NCI-H1092 treated with DMSO at 0.1 percent for 48 hours (cell line): ENCODE results near the gene ARAP3.

Source experiments
- DNase-seq: peaks from one replicate; lab custom pipeline; 2025; lab: John Stamatoyannopoulos, UW

ARAP3 gene

DNA sequence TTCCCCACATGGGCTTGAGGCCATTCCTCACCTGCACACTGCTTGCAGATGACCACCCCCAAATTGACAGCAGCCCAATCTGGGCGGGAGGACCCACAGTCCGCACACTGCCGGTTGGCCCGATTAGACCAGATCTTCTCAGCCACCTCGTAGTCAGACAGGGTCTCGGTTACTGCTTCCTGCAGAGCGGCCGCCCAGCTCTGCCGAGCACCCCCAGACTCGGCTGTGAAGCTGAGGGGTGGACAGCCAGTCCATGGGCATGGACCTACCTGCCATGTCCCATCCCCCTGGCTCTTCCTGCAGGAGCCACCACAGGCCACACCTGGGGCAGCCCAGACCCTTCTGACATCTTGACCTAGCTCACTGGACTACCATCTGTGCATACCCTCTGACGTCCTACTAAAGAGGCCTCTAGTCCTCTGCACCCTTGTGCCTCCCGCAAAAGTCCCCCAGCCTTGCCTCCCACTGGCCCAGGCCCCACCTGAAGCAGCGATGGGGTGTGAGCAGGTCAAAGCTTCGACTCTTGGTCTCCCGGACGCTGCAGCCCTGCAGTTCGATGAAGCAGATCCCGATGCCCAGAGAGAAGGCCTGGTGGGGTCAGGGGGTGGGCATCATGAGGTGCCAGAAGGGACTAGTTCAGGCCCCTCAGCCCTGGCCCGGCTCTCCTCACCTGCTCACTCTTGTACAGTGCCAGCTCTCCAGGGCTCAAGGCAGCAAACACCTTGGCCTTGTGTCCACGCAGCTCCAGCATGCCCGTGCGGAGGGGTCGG, 9.8 kb downstream of the ARAP3 start:
- no peak for DNase-seq

DNA sequence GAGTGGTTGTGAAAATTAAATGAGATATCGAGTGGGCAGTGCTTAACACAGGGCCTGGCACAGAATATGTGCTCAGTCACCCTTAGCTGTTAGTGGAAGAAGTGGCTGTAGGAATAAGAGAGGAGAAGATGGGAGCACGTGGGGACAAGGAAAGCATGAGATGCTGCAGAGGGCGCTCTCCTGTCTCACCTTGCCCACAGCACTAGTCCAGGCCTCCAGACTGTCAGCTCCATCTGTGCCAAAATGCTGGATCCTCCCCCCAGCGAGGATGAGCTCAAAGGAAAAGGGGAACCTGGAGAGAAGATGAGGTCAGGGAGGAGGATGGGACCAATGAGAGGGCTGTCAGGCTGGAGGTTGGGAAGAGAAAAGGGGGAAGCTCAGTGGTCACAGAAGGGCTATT, 12.5 kb downstream of the ARAP3 start:
- no peak for DNase-seq

DNA sequence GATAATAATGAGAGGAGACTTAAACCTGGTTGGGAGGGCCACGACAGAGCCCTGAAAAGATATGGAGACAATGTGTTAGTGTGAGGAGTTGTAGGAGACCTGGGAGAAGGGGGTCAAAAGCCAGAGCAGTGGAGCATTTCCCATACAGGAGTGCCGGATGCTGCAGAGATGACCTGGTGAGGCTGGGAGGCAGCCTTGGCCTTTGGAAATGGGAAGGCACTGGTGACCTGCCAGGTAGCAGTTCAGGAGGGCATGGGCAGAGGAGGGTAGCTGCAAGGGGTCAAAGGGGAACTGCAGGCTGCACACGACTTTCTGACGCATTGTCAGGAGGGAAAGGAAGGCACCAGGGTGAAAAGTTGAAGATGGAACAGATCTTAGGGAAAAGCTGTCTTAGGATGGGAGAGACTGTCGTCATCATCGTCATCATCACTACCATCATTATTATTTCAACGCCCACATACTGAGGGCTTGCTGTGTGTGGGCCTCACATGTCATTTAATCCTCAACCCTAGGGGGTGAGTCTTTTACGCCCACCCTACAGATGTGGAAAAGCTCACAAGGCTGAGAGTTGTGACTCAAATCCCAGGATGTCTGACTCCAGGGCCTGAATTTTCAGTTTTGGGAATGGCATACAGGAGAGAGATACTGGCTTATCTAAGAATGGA, 13.3 kb downstream of the ARAP3 start:
- no peak for DNase-seq

DNA sequence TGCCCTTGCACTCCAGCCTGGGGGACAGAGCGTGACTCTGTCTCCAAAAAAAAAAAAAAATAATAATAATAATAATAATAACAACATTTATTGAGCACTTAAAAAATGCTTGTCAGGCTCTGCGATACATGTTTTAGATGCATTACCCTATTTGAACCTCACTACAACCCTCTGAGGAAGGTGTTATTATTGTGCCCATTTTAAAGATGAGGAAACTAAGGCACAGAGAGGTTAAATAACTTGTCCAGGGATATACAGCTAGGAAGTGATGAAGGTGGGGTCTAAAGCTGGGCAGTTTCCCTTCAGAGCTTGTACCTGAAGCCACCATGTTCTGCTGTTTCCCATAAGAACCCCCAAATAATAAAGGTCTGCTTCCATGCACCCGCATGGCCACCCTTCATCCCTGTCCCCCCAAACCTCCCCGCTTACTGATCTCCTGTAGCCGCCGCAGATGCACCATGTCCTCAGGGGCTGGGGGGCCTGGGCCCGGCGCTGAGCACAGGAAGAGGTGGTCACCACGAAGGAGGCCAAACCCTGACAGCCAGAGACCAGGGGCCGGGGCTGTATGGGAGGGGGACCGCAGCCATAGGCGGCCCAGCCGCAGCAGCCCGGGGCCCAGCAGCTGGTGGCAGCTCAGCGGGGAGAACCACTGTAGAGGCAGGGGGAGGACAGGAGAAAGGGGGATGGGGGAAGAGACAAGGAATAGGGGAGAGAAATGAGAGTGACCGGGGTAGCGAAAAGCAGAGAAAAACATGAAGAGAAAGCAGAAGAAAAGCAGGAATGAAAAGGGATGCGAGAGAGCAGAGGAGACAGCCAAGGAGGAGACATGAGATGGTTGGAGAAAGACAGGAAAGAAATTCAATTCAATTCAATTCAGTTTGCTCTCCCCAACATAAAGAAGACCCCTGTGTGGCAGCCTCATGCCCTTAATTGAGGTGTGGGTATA, 15.8 kb downstream of the ARAP3 start:
- DNase-seq: no peak

DNA sequence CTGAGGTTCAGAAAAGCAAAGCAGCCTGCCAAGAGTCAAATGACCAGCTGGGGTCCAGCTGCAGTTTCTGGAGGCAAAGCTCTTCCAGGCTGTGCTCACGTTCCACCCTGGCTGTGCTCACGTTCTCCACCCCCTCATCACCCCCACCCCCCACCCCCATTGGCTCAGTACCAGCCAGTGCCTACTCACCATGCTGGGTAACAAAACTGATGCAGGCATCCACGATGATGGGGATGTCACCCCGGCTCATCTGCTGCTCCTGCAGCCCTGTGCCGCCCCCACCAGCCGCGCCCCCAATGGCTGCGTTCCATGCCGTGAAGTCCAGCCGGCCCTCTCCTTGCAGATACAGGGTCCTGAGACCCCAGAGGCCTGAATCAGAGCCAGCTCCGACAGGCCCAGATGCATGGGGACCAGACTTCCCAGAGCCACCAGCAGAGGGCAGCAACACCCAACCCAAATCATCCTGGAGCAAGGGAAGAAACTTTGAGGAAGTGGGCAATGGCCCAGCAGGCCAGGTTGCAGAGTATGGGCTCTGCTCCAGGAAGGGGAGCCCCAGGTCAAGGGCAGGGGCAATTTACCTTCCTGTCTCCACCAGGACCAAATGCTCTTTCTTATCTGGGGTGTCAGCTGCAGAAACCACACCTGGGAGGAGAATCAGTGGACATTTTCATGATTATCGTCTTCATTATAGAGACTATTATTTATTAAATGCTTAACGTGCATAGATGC, 17.1 kb downstream of the ARAP3 start:
- peak; percentile 23 for DNase-seq

DNA sequence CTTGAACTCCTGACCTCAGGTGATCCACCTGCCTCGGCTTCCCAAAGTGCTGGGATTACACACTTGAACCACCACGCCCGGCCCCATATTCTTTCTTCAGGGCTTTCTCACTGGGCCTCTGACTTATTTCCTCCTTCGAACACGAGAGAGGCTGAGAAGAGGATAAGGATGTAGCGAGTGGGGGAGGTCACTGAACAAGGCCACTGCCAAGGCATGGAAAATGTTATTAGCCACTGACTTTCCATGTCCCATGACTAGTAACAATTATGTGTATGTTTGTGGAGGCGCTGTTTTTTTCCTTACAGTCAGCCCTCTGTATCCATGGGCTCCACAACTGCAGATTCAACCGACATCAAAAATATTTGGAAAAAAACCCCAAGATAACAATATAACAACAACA, 18.5 kb downstream of the ARAP3 start:
- DNase-seq: no peak

DNA sequence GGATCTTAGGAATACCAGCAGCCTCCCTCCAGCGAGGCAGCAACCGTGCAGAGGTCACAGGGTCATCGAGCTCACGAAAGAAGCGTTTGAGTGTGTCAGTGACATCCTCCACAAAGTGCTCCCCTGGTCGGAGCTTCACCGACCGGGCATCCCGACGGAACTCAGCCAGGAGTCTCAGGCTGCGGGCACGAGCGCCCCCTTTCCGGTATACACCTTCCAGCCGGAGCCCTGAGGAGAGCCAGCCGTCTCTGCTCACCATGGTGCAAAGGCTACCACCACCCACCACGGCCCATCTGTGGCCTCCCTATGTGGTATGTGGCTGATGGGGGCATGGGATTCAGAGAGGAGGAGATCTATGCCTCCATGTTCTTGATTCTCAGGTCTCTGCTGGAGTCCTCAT, 20.0 kb downstream of the ARAP3 start:
- no peak for DNase-seq

DNA sequence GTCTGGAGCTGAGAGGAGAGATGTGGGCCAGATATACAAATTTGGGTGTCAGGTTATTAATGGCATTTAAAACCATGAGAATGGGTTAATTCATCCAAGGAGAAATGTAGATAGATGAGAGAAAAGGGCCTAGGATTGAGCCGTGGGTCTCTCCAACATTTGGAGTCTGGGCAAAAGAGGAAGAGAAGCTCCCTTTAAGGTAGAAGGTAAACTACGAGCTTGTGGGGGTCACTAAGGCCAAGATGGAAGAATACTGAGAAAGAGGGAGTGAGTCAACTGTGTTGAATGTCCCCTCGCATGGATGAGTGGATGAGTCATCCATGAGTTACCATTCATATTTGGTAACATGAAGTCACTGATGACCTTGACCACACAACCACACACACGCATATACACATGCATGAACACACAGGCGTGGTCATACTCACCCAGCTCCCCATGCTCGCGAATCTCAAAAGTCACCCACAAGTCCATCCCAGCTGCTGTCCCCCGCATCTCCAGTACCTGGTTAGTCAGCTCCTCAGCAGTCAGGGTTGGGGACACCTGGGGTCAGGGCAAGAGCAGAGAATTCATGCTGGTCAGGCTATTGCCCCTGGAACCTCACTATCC, 24.0 kb downstream of the ARAP3 start:
- no peak for DNase-seq

DNA sequence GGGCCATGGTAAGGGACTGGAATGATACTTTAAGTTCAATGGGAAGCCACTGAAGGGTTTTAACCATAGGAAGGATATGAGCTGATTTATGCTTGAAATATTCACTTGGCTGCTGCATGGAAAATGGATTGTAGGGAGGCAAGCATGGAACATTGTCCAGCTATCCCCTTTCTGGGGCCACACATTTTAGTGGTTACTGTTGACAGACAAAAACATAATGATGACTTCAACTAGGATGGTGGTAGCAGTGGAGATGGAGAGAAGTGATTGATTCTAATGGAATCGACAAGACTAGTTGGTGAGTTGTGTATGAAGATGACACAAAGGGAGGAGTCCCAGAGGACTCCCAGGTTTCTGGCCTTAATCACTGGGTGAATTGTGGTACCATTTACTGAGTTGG, 24.6 kb downstream of the ARAP3 start:
- no peak for DNase-seq

DNA sequence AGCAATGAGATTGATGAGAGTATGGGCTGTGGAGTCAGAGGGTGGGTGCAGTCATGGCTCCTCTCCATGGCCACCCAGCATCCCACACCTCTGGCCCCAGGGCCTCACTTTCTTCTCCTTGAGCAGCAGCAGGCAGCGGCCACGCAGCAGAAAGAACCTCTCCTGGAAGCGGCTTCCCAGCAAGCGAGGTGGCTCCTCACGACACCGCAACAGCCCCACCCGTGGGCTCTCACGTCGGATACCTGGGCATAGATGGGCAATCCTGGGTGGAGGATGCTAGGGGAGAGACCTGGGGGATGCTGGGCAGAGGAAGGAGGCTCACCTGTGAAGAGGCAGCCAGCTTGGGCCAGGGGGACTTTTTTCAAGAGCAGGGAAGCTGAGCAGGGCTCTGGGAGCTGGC, 25.6 kb downstream of the ARAP3 start:
- no peak for DNase-seq

DNA sequence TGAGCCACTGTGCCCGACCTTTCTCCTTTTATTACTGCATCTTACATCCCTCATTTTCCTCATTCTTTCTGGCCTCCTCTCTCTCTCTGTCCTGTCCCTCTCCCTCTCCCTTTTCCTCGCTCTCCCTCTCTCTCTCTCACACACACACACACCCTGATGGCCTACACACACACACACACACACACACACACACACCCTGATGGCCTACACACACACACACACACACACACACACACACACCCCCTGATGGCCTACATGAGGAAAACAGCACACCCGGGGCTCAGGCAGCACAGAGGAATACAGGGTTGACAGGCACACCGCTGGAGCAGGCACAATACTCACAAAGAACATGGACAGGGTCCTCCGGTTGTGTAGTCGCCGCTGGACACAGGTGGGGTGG, 27.0 kb downstream of the ARAP3 start:
- DNase-seq: no peak

DNA sequence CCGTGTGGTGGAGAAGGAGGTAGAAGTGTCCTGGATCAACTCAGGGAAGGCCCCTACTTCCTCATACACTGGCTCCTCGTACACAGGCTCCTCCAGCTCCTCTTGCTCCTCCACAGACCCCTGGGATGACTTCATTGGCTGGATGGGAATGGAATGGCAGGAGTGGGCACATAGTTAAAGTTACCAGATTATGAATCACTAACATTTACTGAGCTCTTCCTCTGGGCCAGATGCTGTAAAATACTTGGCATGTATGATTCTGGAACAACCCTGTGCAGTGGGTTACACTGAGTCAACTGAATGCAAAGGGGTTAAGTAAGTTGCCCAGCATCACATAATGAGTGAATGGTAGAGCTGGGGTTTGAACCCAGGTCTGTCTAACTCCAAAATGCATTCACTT, 27.7 kb downstream of the ARAP3 start:
- DNase-seq: no peak

DNA sequence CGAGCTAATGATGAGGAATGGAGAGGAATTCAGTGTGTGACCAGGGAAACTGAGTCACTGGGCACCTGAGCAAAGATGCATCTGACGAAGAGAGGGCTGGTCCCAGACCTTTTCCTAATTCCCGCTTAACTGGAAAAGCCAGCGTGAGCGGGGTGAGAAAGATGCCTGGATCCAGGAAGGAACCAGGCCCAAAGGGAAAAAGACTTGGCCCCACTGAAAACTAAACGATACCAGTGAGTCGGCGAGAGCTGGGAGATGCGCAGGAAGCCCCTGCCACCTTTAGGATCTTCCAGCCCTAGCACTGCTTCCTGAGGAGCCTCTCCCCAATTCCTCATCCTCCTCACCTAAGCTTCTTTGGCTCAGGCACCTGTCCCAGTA, 30.3 kb downstream of the ARAP3 start:
- DNase-seq: no peak

DNA sequence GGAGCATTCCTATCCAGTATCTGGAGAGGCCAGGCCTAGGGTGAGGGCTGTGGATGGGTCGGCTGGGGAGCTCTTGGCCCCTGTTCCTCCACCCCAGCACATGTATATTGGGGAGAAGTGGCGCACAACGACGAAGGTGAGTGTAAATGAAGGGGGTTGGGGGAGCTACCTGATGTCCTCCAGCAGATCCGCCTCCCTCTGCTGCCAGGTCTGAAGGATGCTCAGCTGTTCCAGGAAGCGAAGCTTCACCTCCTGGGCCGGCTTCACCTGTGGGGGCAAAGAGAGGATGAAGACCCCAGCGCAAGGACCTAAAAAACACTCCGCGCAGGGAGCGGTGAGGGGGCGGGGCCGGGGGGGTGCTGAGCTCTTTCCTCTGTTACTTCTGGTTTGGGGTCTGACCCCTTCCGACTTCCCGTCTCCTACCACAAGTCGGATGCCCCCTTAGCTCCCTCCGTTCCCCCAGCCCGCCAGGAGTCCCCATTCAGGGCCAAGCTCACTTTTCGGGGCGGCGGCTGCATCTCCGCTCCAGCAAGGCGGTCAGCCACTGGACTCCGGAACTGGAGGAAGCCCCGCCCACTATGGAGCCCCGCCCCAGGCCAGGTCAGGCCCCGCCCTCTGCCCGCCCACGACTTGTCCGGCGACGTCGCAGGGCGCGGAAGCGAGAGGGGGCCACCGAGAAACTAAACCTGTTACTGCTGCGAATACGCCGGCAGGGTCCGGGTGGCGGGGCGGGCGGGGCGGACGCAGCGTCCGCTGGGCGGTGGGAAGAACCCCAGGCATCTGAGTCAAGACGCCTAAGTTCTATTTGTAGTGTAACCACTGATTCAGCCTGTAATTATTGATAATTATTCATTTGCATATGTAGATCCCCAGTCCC, 30.9 kb downstream of the ARAP3 start, which contains the start of gene FCHSD1:
FCHSD1 (minus strand) TSS at position 568 of the 877 bp plus-strand sequence; CDS start at position 518, 50 bp downstream.
- DNase-seq: no peak

DNA sequence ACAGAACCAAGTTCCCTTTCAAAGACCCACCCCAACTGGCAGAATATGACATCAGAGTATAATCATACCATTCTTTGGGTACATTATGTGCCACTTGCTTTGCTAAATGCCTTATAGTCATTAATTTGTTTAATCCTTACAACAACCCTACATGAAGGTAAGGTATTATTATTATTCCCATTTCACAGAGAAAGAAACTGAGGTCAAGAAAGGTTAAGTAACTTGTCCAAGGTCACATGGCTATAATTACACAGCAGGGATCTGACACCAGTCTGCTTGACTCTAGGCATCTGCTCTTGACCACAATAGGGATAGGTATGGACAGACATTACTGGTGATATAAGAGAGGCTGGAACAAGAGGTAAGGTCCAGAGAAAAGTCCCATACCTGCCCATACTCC, 32.1 kb downstream of the ARAP3 start:
- DNase-seq: no peak

DNA sequence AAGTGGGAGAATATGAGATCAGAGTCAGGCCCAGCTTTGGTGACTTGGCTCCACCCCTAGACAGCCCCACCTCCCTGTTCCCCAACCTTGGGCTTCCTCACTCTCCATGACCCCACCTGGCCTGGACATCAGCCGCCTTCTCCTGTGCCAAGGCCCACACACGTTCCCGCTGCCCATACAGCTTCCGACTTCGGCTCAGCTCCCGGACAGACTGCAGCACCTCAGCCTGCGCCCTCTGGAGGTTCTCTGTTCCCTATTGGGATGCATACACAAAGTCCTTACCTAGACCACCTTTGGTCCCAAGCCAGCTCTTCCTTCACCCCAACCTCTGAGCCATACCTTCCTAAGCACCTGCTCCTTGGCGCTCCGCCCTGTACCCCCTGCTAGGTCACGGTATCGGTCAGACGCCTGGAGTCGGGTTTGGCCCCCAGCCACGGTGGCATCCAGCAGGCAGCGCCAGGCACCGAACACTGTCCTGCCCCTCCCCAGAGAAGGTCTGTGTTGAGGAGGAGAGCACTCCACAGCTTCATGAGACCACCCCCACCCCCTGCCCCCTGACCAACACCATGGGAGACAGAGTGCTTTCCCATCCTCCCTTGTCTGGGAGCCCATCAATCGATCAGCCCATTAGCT, 32.9 kb downstream of the ARAP3 start:
- no peak for DNase-seq

DNA sequence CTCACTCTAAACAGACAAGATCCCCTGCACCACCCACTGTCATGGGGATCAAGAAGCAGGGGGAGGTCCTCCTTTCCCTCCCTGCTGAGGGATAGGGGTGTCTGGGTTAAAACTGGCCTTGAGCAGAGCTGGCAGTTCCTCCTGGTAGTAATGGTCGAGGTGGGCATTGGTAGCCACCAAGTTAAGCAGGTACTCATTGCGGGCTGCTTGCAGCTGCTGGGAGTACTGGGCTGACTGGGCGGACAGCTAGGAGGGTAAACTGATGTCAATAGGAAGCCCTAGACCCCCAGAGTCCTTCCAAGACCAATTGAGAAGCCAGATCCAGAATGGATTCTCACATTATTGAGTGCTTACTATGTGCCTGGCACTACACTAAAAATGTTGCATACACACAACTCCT, 34.2 kb downstream of the ARAP3 start:
- no peak for DNase-seq

DNA sequence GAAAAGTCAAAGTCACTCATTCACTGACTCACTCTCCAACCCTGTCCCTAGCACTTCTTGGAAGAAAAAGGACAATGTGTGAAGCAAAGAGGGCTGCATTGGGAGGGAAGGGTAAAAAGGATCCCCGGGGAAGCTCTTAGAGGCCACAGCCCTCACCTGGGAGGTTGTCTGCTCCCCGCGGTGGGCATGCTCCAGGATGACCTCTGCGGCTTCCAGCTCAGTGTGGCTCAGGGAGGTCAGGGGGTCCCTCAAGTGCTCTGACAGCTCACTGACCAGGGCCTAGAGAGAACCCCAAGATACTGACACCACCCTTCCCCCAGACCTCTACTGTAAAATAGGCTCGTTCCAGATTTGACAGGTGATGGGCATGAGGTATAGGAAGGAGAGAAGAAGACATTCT, 34.8 kb downstream of the ARAP3 start:
- no peak for DNase-seq

DNA sequence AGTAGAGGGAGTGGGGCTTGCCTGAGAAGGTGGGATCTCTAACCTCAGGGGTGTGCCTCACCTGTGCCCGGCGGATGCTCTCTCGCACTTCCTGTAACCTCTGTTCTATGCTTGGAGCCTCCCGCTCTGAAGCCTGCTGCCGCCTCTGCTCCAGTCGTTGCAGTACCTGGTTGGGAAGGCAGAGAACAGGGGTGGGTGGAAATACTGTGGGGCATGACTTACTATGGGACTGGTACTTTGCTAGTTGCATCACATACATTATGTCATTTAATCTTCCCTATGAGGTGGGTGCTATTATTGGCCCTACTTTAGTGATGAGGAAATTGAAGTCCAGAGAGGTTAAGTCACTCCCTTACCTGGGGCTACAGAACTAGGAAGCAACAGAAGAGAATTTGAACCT, 36.0 kb downstream of the ARAP3 start:
- DNase-seq: no peak

DNA sequence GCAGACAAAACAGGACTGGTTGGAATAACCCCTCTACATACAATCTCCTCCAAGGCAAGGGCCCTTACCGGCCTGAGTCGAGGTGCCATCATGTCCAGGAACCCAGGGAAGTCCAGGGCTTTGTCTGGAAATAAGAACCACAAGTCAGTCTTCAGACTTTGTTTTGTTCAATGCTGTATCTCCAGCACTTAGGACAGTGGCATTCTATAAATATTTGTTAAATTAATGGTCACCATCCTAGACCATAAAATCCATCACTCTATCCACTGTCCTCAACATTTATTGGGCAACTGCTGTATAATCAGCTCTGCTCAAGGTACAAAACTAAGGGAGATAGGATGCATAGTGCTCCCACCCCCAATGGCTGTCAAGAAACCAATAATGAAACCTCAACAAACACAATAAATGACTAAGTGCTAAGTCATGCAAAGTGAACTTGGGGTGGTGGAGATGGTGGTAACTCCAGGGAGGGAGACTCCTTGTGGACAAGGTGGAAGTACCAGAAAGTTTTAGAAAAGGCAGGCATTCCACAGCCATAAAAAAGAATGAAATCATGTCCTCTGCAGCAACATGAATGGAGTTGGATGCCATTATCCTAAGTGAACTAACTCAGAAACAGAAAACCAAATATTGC, 40.3 kb downstream of the ARAP3 start:
- DNase-seq: no peak
